Astrocyte of the cerebellum (primary cell): ENCODE results near the gene OPA3.

Source experiments
- DNase-seq: peaks from one replicate; pipeline ENCODE4 v3.0.0-alpha.2; 2011; ENCODE audit warnings: low read depth
- H3K4me3 ChIP-seq: 2 replicates; pipeline ENCODE4 v1.5.1; 2011; ENCODE audit warnings: mild to moderate bottlenecking, low read depth, low read length, moderate library complexity
- in situ Hi-C: cut with HindIII; loops from 2 replicates; pipeline ENCODE4 v1.10.0; 2017; ENCODE audit warnings: low sequenced_read_pairs
- TF ChIP-seq, protein P1 (sequence below): IDR thresholded peaks from 2 replicates; pipeline ENCODE4 v1.5.1; 2012; ENCODE audit warnings: low read length, low read depth, moderate library complexity, mild to moderate bottlenecking; ENCODE audit errors: missing control alignments

OPA3 gene

DNA sequence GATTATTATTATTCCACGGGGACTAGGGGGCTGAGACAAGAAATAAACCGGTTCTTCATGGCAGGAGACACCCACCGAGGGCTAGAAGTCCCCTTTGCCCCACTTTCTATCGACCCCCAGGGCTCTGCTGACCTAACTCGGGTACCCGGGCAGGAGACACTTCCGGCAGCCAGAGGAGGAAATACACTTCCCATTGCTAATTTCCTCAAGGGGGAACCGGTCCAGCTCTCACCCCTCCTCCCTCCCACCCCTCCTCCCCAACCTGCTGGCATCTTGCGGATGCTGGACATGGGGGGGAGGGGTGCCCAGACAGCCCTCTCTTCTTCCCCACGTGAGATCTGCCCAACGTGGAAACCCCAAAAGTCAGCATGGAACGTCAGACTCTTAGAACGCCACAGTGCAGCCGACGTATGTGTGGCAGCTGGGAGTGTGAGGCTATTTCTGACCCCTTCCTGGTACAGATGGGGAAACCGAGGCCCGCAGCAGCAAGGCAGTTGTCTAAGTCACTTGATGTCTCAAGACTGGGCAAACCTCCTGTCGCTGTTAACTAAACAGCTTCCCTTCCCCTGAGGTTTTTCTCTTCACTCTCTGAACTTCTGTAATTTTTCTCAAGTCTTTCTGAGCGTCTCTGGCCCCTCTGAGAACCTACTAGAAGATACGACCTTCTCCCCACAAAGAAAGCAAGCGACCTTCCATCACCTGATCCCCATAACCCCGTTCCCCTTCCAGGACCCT lies 13.8 kb upstream of the OPA3 start:
- in situ Hi-C loops: no loop called here

DNA sequence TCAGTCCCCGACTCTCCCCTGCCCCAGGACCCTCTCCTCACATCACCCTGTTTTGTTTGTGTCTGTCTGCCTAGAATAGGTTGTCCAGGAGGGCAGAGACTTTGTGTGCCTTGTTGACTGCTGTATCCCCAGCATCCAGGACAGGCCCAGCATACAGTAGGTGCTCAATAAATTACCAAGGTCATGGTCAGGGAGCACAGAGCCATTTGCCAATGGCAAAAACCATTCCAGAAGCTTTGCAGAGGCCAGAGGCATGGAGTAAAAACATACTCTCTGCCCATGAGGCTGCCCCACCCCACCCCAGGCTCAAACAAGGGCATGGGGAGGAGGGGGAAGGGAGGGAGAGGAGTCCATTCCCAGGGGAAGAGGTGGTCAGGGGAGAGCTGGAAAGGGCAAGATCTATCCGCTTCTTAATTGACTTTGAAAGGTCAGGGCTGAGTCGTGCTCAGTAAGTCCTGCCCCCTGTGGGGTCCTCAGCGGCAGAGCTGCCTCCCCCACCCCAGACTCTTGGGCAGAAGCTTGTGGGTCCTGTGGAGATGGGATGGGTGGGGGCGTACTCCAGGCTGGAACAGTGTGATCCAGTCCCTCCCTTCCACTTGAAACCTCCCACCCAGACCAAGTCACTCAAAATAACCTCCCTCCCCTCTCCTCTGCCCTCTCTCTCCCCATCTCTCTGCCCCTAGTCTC lies 13.0 kb upstream of the OPA3 start:
- no peak for DNase-seq
- TF ChIP-seq, protein P1, sequence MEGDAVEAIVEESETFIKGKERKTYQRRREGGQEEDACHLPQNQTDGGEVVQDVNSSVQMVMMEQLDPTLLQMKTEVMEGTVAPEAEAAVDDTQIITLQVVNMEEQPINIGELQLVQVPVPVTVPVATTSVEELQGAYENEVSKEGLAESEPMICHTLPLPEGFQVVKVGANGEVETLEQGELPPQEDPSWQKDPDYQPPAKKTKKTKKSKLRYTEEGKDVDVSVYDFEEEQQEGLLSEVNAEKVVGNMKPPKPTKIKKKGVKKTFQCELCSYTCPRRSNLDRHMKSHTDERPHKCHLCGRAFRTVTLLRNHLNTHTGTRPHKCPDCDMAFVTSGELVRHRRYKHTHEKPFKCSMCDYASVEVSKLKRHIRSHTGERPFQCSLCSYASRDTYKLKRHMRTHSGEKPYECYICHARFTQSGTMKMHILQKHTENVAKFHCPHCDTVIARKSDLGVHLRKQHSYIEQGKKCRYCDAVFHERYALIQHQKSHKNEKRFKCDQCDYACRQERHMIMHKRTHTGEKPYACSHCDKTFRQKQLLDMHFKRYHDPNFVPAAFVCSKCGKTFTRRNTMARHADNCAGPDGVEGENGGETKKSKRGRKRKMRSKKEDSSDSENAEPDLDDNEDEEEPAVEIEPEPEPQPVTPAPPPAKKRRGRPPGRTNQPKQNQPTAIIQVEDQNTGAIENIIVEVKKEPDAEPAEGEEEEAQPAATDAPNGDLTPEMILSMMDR: no peak
- no peak overlapping the region for H3K4me3 ChIP-seq
- in situ Hi-C loops: no loop called here

More for the DNA sequence above, 13.8 kb upstream of the OPA3 start:
- no peak for DNase-seq
- no peak overlapping the region for H3K4me3 ChIP-seq
- TF ChIP-seq, protein P1: no peak

DNA sequence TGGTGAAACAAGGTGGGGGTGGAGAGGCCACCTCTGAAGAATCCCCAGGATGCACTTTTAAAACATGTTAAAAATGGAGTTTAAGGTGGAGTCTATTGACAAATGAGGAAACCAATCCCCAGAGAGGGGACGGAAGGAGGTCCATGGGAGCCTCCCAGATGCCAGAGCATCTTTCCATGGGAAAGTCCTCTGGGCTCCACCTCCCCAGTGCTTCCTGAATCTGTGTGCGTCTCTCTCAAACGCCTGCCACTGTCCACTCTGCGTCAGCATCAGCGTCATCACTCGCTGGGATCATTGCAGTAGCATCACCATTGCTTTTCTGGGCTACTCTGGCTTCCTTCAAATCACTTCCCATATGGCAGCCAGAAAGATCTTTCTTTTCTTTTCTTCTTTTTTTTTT lies 11.2 kb upstream of the OPA3 start:
- TF ChIP-seq, protein P1: no peak
- in situ Hi-C loops: no loop called here
- no peak for DNase-seq
- no peak overlapping the region for H3K4me3 ChIP-seq

DNA sequence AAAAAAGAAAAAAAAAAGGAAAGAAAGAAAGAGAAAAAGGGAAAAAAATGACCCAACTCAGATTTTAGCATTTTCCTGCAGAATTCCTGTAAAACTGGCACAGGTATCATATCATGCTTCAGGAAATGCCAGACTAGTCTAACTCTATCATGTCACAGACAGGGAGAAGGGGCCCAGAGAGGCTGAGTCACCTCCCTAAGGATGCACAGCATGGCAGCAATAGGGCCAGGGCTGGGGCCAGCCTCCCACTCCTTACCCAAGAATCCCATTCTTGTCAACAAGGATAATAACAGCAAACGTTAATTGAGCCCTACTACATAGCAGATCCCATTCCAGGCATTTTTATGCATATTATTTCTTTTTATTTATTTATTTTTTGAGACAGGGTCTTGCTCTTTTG lies 8.9 kb upstream of the OPA3 start:
- in situ Hi-C loops: no loop called here
- H3K4me3 ChIP-seq: no peak overlapping the region
- TF ChIP-seq, protein P1: no peak
- DNase-seq: no peak

DNA sequence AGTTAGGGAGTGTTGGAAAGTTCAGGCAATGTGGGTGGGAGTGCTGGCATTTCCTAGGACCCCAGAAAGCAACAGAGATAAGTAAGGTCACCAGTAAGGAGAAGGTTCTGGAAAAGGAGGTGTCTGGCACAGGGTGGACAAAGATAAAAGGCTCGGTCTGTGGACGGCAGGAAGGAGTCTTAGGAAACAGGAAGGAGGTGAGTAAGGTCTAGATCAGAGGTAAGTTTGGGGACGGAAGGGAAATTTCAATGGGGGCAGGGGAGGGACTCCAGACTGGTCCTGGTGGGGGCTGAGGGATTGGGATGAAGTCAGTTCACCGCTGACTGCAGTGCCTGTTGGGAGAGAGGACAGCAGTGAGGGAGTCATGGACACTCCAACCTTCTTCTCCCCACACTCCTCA lies 7.8 kb upstream of the OPA3 start:
- in situ Hi-C loops: no loop called here
- TF ChIP-seq, protein P1: no peak
- no peak for DNase-seq

DNA sequence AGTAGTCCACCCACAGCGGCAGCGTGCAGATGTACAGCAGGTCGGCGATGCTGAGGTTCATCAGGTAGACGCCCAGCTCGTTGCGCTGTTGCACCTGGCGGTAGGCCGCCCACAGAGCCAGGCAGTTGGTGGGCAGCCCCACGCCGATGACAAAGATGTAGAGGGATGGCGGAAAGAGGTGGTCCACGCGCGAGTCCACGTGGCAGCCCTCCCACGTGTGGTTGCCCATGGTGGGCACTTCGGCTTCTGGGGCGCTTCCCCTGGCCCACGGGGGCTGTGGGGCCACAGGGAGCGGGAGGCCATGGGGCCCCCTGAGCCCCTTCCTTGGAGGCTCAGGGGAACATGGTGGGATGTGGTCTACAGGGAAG lies 7.0 kb upstream of the OPA3 start:
- no peak for DNase-seq
- TF ChIP-seq, protein P1: no peak
- H3K4me3 ChIP-seq: no peak overlapping the region
- in situ Hi-C loops: no loop called here

More for the DNA sequence above, 7.8 kb upstream of the OPA3 start:
- no peak overlapping the region for H3K4me3 ChIP-seq
